ENCODE measurements around the gene BAZ1B.
"Not testable (repeated sequence)": the region's sequence is repeated elsewhere in the genome, so short reads cannot be mapped to it uniquely, and the experiment has no call there.

The BAZ1B gene

GRCh38 chr7:73426016-73426415, 96.1 kb downstream of the BAZ1B start:
- no peaks in the 10 kb centered on the region for H3K9me3 ChIP-seq (ENCODE audit: control insufficient read depth in 2 of 2, low read length in 2 of 2)
- H3K36me3 ChIP-seq (ENCODE audit: control insufficient read depth in 2 of 2, insufficient read depth in 2 of 2, low read length in 2 of 2), result no peaks in the 10 kb centered on the region
- no peak overlapping the region for H3K9ac ChIP-seq (ENCODE audit: low read length in 2 of 2)
- peaks cover 4 to 5% of the 10 kb centered on the region in 2 donors for H3K27me3 ChIP-seq (ENCODE audit: control insufficient read depth in 1 of 2, insufficient read depth in 2 of 2, low read length in 2 of 2)
- H3K4me3 ChIP-seq (ENCODE audit: low read length in 2 of 2), result no peak overlapping the region
- H3K4me1 ChIP-seq (ENCODE audit: control insufficient read depth, insufficient read depth, low read length), result peaks cover 3% of the 10 kb centered on the region
- H3K27ac ChIP-seq (ENCODE audit: low read length), result no peak overlapping the region

- peaks cover 3% of the 10 kb centered on the region for H3K4me1 ChIP-seq (ENCODE audit: control insufficient read depth, insufficient read depth, low read length)
- no peak overlapping the region for H3K4me3 ChIP-seq (ENCODE audit: low read length in 2 of 2)
- no peaks in the 10 kb centered on the region for H3K9me3 ChIP-seq (ENCODE audit: control insufficient read depth in 2 of 2, low read length in 2 of 2)
- no peak overlapping the region for H3K27ac ChIP-seq (ENCODE audit: low read length)
- peaks cover 2 to 5% of the 10 kb centered on the region in 2 donors for H3K27me3 ChIP-seq (ENCODE audit: control insufficient read depth in 1 of 2, insufficient read depth in 2 of 2, low read length in 2 of 2)
- H3K36me3 ChIP-seq (ENCODE audit: control insufficient read depth in 2 of 2, insufficient read depth in 2 of 2, low read length in 2 of 2), result no peaks in the 10 kb centered on the region
- H3K9ac ChIP-seq (ENCODE audit: low read length in 2 of 2), result no peak overlapping the region
These were observed 96.6 kb downstream of the BAZ1B start for GRCh38 chr7:73425356-73425983.

- Histone ChIP-seq H3K9me3 (ENCODE audit: control insufficient read depth in 2 of 2, low read length in 2 of 2) (no peaks in the 10 kb centered on the region), H3K27ac (ENCODE audit: low read length) (no peak overlapping the region), H3K4me3 (ENCODE audit: low read length in 2 of 2) (peak overlapping the region in 1 of 2 donors; percentile 49), H3K36me3 (ENCODE audit: control insufficient read depth in 2 of 2, insufficient read depth in 2 of 2, low read length in 2 of 2) (no peaks in the 10 kb centered on the region), H3K9ac (ENCODE audit: low read length in 2 of 2) (peak overlapping the region in 1 of 2 donors; percentile 13), H3K27me3 (ENCODE audit: control insufficient read depth in 1 of 2, insufficient read depth in 2 of 2, low read length in 2 of 2) (peaks cover 2 to 5% of the 10 kb centered on the region in 2 donors), H3K4me1 (ENCODE audit: control insufficient read depth, insufficient read depth, low read length) (peaks cover 3% of the 10 kb centered on the region)
These were observed 97.6 kb downstream of the BAZ1B start for GRCh38 chr7:73424489-73424885.

- Histone ChIP-seq H3K27ac (ENCODE audit: low read length) (no peak overlapping the region), H3K36me3 (ENCODE audit: control insufficient read depth in 2 of 2, insufficient read depth in 2 of 2, low read length in 2 of 2) (no peaks in the 10 kb centered on the region), H3K9ac (ENCODE audit: low read length in 2 of 2) (peak overlapping the region; percentile 57 to 72), H3K27me3 (ENCODE audit: control insufficient read depth in 1 of 2, insufficient read depth in 2 of 2, low read length in 2 of 2) (peaks cover 0 to under 1% of the 10 kb centered on the region in 2 donors), H3K4me3 (ENCODE audit: low read length in 2 of 2) (peak overlapping the region in 1 of 2 donors; percentile 49), H3K4me1 (ENCODE audit: control insufficient read depth, insufficient read depth, low read length) (peaks cover 3% of the 10 kb centered on the region), H3K9me3 (ENCODE audit: control insufficient read depth in 2 of 2, low read length in 2 of 2) (no peaks in the 10 kb centered on the region)
These were observed 98.3 kb downstream of the BAZ1B start for GRCh38 chr7:73423519-73424488.

GRCh38 chr7:73420610-73421009, 101.5 kb downstream of the BAZ1B start:
- not testable (repeated sequence) for H3K4me1 ChIP-seq (ENCODE audit: control insufficient read depth, insufficient read depth, low read length); H3K9me3 ChIP-seq (ENCODE audit: control insufficient read depth in 2 of 2, low read length in 2 of 2); H3K4me3 ChIP-seq (ENCODE audit: low read length in 2 of 2); H3K9ac ChIP-seq (ENCODE audit: low read length in 2 of 2); H3K27me3 ChIP-seq (ENCODE audit: control insufficient read depth in 1 of 2, insufficient read depth in 2 of 2, low read length in 2 of 2); H3K36me3 ChIP-seq (ENCODE audit: control insufficient read depth in 2 of 2, insufficient read depth in 2 of 2, low read length in 2 of 2); H3K27ac ChIP-seq (ENCODE audit: low read length)

- H3K36me3 ChIP-seq (ENCODE audit: control insufficient read depth in 2 of 2, insufficient read depth in 2 of 2, low read length in 2 of 2); H3K9ac ChIP-seq (ENCODE audit: low read length in 2 of 2); H3K4me1 ChIP-seq (ENCODE audit: control insufficient read depth, insufficient read depth, low read length); H3K27me3 ChIP-seq (ENCODE audit: control insufficient read depth in 1 of 2, insufficient read depth in 2 of 2, low read length in 2 of 2); H3K4me3 ChIP-seq (ENCODE audit: low read length in 2 of 2); H3K27ac ChIP-seq (ENCODE audit: low read length); H3K9me3 ChIP-seq (ENCODE audit: control insufficient read depth in 2 of 2, low read length in 2 of 2): not testable (repeated sequence)
These were observed 102.1 kb downstream of the BAZ1B start for GRCh38 chr7:73420016-73420415.

- Histone ChIP-seq H3K27ac (ENCODE audit: low read length) (no peak overlapping the region), H3K36me3 (ENCODE audit: control insufficient read depth in 2 of 2, insufficient read depth in 2 of 2, low read length in 2 of 2) (no peaks in the 10 kb centered on the region), H3K9me3 (ENCODE audit: control insufficient read depth in 2 of 2, low read length in 2 of 2) (no peaks in the 10 kb centered on the region), H3K27me3 (ENCODE audit: control insufficient read depth in 1 of 2, insufficient read depth in 2 of 2, low read length in 2 of 2) (no peaks in the 10 kb centered on the region), H3K4me1 (ENCODE audit: control insufficient read depth, insufficient read depth, low read length) (no peaks in the 10 kb centered on the region), H3K4me3 (ENCODE audit: low read length in 2 of 2) (no peak overlapping the region), H3K9ac (ENCODE audit: low read length in 2 of 2) (no peak overlapping the region)
These were observed 103.9 kb downstream of the BAZ1B start for GRCh38 chr7:73418113-73418703.

- not testable (repeated sequence) for H3K4me1 ChIP-seq (ENCODE audit: control insufficient read depth, insufficient read depth, low read length); H3K27ac ChIP-seq (ENCODE audit: low read length); H3K4me3 ChIP-seq (ENCODE audit: low read length in 2 of 2); H3K9me3 ChIP-seq (ENCODE audit: control insufficient read depth in 2 of 2, low read length in 2 of 2); H3K36me3 ChIP-seq (ENCODE audit: control insufficient read depth in 2 of 2, insufficient read depth in 2 of 2, low read length in 2 of 2); H3K9ac ChIP-seq (ENCODE audit: low read length in 2 of 2); H3K27me3 ChIP-seq (ENCODE audit: control insufficient read depth in 1 of 2, insufficient read depth in 2 of 2, low read length in 2 of 2)
These were observed 111.5 kb downstream of the BAZ1B start for GRCh38 chr7:73410541-73411131.

GRCh38 chr7:73404860-73405259, 117.2 kb downstream of the BAZ1B start:
- H3K4me1 ChIP-seq (ENCODE audit: control insufficient read depth, insufficient read depth, low read length); H3K4me3 ChIP-seq (ENCODE audit: low read length in 2 of 2); H3K36me3 ChIP-seq (ENCODE audit: control insufficient read depth in 2 of 2, insufficient read depth in 2 of 2, low read length in 2 of 2); H3K27ac ChIP-seq (ENCODE audit: low read length); H3K9me3 ChIP-seq (ENCODE audit: control insufficient read depth in 2 of 2, low read length in 2 of 2); H3K27me3 ChIP-seq (ENCODE audit: control insufficient read depth in 1 of 2, insufficient read depth in 2 of 2, low read length in 2 of 2); H3K9ac ChIP-seq (ENCODE audit: low read length in 2 of 2): not testable (repeated sequence)

GRCh38 chr7:73399185-73400050, 122.7 kb downstream of the BAZ1B start:
- H3K36me3 ChIP-seq (ENCODE audit: control insufficient read depth in 2 of 2, insufficient read depth in 2 of 2, low read length in 2 of 2); H3K27me3 ChIP-seq (ENCODE audit: control insufficient read depth in 1 of 2, insufficient read depth in 2 of 2, low read length in 2 of 2); H3K9me3 ChIP-seq (ENCODE audit: control insufficient read depth in 2 of 2, low read length in 2 of 2); H3K4me1 ChIP-seq (ENCODE audit: control insufficient read depth, insufficient read depth, low read length); H3K9ac ChIP-seq (ENCODE audit: low read length in 2 of 2); H3K27ac ChIP-seq (ENCODE audit: low read length): not testable (repeated sequence)
- H3K4me3 ChIP-seq (ENCODE audit: low read length in 2 of 2), result peak overlapping the region in 1 of 2 donors; percentile 63

Measured in stomach smooth muscle (tissue), 2 donors.